Lower lobe of right lung (tissue), 2 donors: ENCODE results near the gene PIP5K1B. TPM values are rescaled to one million over a fixed set of nuclear protein-coding genes. Genes with fewer than 3 reads are reported as not detected.

Experiments
- ATAC-seq, 2 donors: fragments of 200-7000 bp; cut with Tn5 transposase; one replicate each; pipeline ENCODE4 v1.9.1; 2020 to 2022; ENCODE audit warnings: mild to moderate bottlenecking in 2 of 2, moderate library complexity in 2 of 2
- DNase-seq: peaks from one replicate; pipeline ENCODE4 v3.0.0-alpha.2; 2020
- H3K27ac ChIP-seq: fragments of 200-600 bp; one replicate; pipeline ENCODE4 v1.8.0; 2022
- H3K27me3 ChIP-seq: fragments of 200-600 bp; one replicate; pipeline ENCODE4 v1.8.0; 2022; ENCODE audit warnings: low read depth
- H3K36me3 ChIP-seq: fragments of 200-600 bp; one replicate; pipeline ENCODE4 v1.8.0; 2022; ENCODE audit warnings: mild to moderate bottlenecking
- H3K4me1 ChIP-seq: fragments of 200-600 bp; one replicate; pipeline ENCODE4 v1.8.0; 2022
- H3K4me3 ChIP-seq: fragments of 200-600 bp; one replicate; pipeline ENCODE4 v1.8.0; 2022; ENCODE audit warnings: mild to moderate bottlenecking
- H3K9me3 ChIP-seq: fragments of 200-600 bp; one replicate; pipeline ENCODE4 v1.8.0; 2022
- intact Hi-C: fragments of 100-400 bp; cut with DNase I; formaldehyde crosslinking; loops from one replicate; pipeline ENCODE4 v1.11.0; 2022
- total RNA-seq: library from RNA; stranded (reverse); fragmentation: NEBNext Ultra II Directional; extraction: Animal tissue kit (Norgen Biotek cat#: 25700); gene quantifications from one replicate; pipeline ENCODE4 v1.2.1, GENCODE V29; 2021
- TF ChIP-seq, protein P1 (sequence below): fragments of 200-600 bp; IDR thresholded peaks from one replicate; pipeline ENCODE4 v1.8.0; 2022; ENCODE audit warnings: antibody characterized with exemption, mild to moderate bottlenecking
- donor health status: DM: no; HTN: yes; CAD: no; lungs with severe emphysema.

PIP5K1B gene
- total RNA-seq, 1 donor from 2014 or later: 35.9 TPM

DNA sequence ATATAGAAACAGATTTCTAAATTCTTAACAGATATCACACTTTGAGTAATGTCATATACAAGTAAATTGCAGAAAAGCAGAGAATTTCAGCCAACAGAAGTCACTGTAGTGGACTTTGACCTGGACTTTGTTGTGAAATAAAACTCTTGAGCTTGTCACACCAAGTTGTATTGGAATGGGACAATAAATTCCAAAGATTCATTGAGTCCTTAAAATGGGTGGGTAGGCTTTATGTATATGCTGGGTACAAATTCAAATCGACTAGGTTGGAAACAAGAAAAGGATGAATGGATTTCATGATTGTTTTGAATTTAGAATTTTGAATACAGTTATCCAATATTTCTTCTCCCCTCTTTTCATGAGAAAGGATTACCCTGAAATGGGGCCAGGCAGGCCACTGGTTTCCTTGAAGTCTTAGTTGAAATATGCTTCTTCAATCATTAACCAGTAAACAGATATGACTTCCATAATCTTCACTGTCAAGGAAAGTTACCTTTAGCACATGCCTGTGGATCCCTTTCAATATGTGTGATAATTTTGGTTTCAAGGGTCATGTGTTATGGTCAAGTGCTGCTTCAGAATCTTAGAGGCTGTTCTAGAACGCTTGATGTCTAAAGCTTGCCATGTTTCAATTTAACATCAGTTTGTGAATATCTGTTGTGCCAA is 25.7 kb downstream of the PIP5K1B start:
- intact Hi-C loops: no loop called here
- no peaks in the 10 kb centered on the region for H3K27me3 ChIP-seq
- H3K4me3 ChIP-seq: no peak overlapping the region
- H3K27ac ChIP-seq: no peak overlapping the region
- TF ChIP-seq, protein P1, sequence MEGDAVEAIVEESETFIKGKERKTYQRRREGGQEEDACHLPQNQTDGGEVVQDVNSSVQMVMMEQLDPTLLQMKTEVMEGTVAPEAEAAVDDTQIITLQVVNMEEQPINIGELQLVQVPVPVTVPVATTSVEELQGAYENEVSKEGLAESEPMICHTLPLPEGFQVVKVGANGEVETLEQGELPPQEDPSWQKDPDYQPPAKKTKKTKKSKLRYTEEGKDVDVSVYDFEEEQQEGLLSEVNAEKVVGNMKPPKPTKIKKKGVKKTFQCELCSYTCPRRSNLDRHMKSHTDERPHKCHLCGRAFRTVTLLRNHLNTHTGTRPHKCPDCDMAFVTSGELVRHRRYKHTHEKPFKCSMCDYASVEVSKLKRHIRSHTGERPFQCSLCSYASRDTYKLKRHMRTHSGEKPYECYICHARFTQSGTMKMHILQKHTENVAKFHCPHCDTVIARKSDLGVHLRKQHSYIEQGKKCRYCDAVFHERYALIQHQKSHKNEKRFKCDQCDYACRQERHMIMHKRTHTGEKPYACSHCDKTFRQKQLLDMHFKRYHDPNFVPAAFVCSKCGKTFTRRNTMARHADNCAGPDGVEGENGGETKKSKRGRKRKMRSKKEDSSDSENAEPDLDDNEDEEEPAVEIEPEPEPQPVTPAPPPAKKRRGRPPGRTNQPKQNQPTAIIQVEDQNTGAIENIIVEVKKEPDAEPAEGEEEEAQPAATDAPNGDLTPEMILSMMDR: no peak
- H3K36me3 ChIP-seq: no peaks in the 10 kb centered on the region
- ATAC-seq (no peak), DNase-seq (no peak)
- H3K9me3 ChIP-seq: no peaks in the 10 kb centered on the region
- H3K4me1 ChIP-seq: peaks cover 9% of the 10 kb centered on the region

DNA sequence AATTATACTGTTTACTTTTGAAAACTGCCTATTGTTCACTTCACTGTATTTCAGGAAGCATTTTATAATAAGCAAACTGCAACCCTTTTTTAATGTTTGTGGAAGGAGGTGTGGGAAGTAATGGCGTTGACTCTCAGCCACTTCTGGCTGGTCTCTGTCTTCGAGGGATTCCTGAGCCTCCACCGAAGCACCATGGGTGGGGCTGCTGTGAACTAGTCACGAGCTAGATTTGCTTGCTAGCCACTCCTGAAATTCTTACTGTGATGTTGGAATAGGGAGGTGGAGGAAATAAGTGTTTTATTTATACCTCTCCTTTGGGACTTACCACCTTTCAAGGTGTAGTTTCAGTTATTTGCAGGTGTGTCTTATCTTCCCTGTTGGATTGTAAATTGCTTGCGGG is 26.8 kb downstream of the PIP5K1B start:
- intact Hi-C loops: no loop called here

DNA sequence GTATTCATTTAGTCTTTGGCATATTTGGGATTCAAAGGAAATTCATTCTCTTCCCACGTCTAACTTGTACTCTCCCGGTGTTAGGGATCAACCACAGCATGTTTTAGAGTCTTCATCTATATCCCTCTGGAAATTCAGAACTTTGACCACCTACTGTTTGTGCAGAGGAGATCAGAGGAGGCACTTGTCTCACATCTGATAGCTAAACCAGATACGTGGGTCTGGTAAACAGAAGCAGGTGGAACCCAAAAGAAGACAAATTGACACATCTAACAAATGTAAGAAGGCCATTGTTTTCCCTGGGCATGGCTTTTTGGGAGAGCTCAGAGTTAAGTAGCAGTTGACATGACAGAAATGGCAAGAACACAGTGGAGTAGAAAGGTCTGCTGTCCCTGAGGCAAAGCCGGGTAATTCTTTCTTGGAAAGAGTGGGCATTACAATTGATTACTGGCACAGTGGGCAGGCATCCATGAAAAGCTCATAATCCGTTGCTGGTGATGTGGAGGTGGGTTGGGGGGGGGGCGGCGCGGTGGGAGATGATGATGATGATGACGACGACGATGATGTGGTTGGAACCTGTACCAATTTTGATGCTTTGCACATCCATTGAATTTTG is 27.5 kb downstream of the PIP5K1B start:
- no peaks in the 10 kb centered on the region for H3K36me3 ChIP-seq
- no peak for ATAC-seq
- H3K4me1 ChIP-seq: peaks cover 9% of the 10 kb centered on the region
- H3K9me3 ChIP-seq: no peaks in the 10 kb centered on the region
- TF ChIP-seq, protein P1: no peak
- intact Hi-C loops: no loop called here
- no peak for DNase-seq
- no peaks in the 10 kb centered on the region for H3K27me3 ChIP-seq
- no peak overlapping the region for H3K4me3 ChIP-seq
- H3K27ac ChIP-seq: no peak overlapping the region

More for the DNA sequence above, 26.8 kb downstream of the PIP5K1B start:
- DNase-seq (no peak), ATAC-seq (peak in 1 of 2 donors; percentile 36)
- H3K27me3 ChIP-seq: no peaks in the 10 kb centered on the region
- H3K4me1 ChIP-seq: peaks cover 9% of the 10 kb centered on the region
- no peak overlapping the region for H3K4me3 ChIP-seq
- TF ChIP-seq, protein P1: no peak
- no peaks in the 10 kb centered on the region for H3K36me3 ChIP-seq
- H3K9me3 ChIP-seq: no peaks in the 10 kb centered on the region
- no peak overlapping the region for H3K27ac ChIP-seq

DNA sequence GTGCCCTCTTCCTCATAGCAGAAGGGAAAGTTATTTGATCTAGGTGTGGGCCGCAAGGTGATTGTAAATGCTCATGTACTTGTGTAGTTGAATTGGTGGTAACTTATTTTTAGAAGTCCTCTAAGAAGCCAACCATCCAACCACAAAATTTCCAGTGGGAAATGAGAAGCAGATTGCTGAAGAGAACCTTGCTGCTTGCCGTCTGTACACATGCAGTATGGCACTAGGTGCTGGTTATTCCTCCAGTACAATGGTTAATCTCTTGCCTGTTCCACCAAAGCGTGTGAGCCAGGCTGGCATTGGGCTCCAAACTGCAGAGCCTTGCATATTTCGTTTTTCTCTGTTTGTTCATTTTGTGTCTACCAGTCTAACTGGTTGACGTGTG is 28.0 kb downstream of the PIP5K1B start:
- DNase-seq (no peak), ATAC-seq (no peak)
- Histone ChIP-seq H3K36me3 (no peaks in the 10 kb centered on the region), H3K27ac (no peak overlapping the region), H3K27me3 (no peaks in the 10 kb centered on the region), H3K4me1 (peaks cover 9% of the 10 kb centered on the region), H3K4me3 (no peak overlapping the region), H3K9me3 (no peaks in the 10 kb centered on the region)
- TF ChIP-seq, protein P1: no peak
- intact Hi-C loops: no loop called here

DNA sequence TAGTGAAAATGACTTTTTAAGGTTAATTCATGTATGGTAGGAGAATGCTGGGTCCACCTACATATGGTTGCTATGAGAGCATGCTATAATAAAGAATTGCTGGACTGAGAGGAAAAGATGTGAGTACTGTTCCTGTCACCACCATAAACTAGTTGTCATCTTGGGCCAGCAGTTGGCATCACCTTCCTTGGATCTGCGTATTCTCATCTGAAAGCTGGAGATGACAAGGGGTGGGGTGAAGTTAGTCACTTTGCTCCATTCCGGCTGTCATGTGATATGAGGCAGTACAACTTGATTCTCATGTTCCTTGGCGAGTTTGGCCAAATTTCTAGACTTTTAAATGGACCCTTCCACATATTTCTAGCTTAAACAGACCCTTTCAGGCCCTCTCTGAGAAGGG is 33.3 kb downstream of the PIP5K1B start:
- DNase-seq (no peak), ATAC-seq (no peak)
- intact Hi-C loops: no loop called here
- Histone ChIP-seq H3K4me3 (no peak overlapping the region), H3K27me3 (no peaks in the 10 kb centered on the region), H3K4me1 (peaks cover 19% of the 10 kb centered on the region), H3K27ac (no peak overlapping the region), H3K36me3 (no peaks in the 10 kb centered on the region), H3K9me3 (no peaks in the 10 kb centered on the region)
- TF ChIP-seq, protein P1: no peak
